SK-N-SH treated with all-trans-retinoic acid at 6 μM for 48 hours (cell line): ENCODE data around the gene D2HGDH.
"Not testable (repeated sequence)": the region's sequence is repeated elsewhere in the genome, so short reads cannot be mapped to it uniquely, and the experiment has no call there.

ENCODE experiments used
- ATAC-seq: fragments of 200-7000 bp; cut with Tn5 transposase; 3 replicates; pipeline ENCODE4 v1.9.1; 2020; ENCODE audit warnings: mild to moderate bottlenecking, moderate library complexity
- ARNTL ChIP-seq: fragments of 450-650 bp; formaldehyde crosslinking; IDR thresholded peaks from 2 replicates; pipeline ENCODE4 v1.5.0; 2020; ENCODE audit warnings: low read depth, mild to moderate bottlenecking, moderate library complexity, borderline replicate concordance
- BACH2 ChIP-seq: fragments of 250-450 bp; sonication (Bioruptor Pico); IDR thresholded peaks from 2 replicates; pipeline ENCODE4 v1.9.0; 2021; ENCODE audit warnings: mild to moderate bottlenecking, borderline replicate concordance
- CREB5 ChIP-seq: fragments of 250-450 bp; sonication (Bioruptor Pico); IDR thresholded peaks from 2 replicates; pipeline ENCODE4 v1.5.1; 2020; ENCODE audit warnings: low read depth, mild to moderate bottlenecking, moderate library complexity
- CSRNP3 ChIP-seq: fragments of 250-450 bp; sonication (Bioruptor Pico); IDR thresholded peaks from 2 replicates; pipeline ENCODE4 v1.5.1; 2021; ENCODE audit warnings: mild to moderate bottlenecking, moderate library complexity
- ESRRG ChIP-seq: fragments of 250-450 bp; sonication (Bioruptor Pico); IDR thresholded peaks from 2 replicates; pipeline ENCODE4 v1.6.1; 2021; ENCODE audit warnings: mild to moderate bottlenecking
- OSR1 ChIP-seq: fragments of 250-450 bp; sonication (Bioruptor Pico); IDR thresholded peaks from 2 replicates; pipeline ENCODE4 v1.8.0; 2022; ENCODE audit warnings: moderate library complexity, mild to moderate bottlenecking, inconsistent platforms
- PATZ1 ChIP-seq: fragments of 250-450 bp; sonication (Bioruptor Pico); IDR thresholded peaks from 2 replicates; pipeline ENCODE4 v1.8.0; 2020; ENCODE audit warnings: mild to moderate bottlenecking, moderate library complexity, borderline replicate concordance
- PPARA ChIP-seq: fragments of 250-450 bp; sonication (Bioruptor Pico); IDR thresholded peaks from 2 replicates; pipeline ENCODE4 v1.5.0; 2020; ENCODE audit warnings: mild to moderate bottlenecking, borderline replicate concordance
- RARB ChIP-seq: fragments of 250-450 bp; sonication (Bioruptor Pico); IDR thresholded peaks from 2 replicates; pipeline ENCODE4 v1.8.0; 2021; ENCODE audit warnings: mild to moderate bottlenecking, moderate library complexity
- TCF4 ChIP-seq: fragments of 250-450 bp; sonication (Bioruptor Pico); IDR thresholded peaks from 2 replicates; pipeline ENCODE4 v1.8.0; 2021; ENCODE audit warnings: mild to moderate bottlenecking, moderate library complexity, borderline replicate concordance
- TOX ChIP-seq: fragments of 250-450 bp; sonication (Bioruptor Pico); IDR thresholded peaks from 2 replicates; pipeline ENCODE4 v1.8.0; 2021; ENCODE audit warnings: mild to moderate bottlenecking, moderate library complexity, borderline replicate concordance
- TSHZ2 ChIP-seq: fragments of 250-450 bp; sonication (Bioruptor Pico); IDR thresholded peaks from 2 replicates; pipeline ENCODE4 v1.5.0; 2020; ENCODE audit warnings: mild to moderate bottlenecking, moderate library complexity
- ZC3H10 ChIP-seq: fragments of 250-450 bp; sonication (Bioruptor Pico); IDR thresholded peaks from 2 replicates; pipeline ENCODE4 v1.5.1; 2021; ENCODE audit warnings: mild to moderate bottlenecking, moderate library complexity
- ZNF565 ChIP-seq: fragments of 450-650 bp; formaldehyde crosslinking; conservative IDR thresholded peaks from 2 replicates; pipeline ENCODE4 v1.5.0; 2020; ENCODE audit warnings: low read depth, mild to moderate bottlenecking, moderate library complexity
- ZNF70 ChIP-seq: fragments of 450-650 bp; formaldehyde crosslinking; IDR thresholded peaks from 2 replicates; pipeline ENCODE4 v1.5.0; 2020; ENCODE audit warnings: mild to moderate bottlenecking, moderate library complexity

The D2HGDH gene

GRCh38 chr2:241799522-241800197 is 65.2 kb downstream of the D2HGDH start (continued):
- TF ChIP-seq TSHZ2 (no peak), ZNF565 (no peak), CSRNP3 (CRISPR knock-in tag) (no peak)
- TF ChIP-seq, all 23 proteins: peak for 0

GRCh38 chr2:241800198-241800903 is 65.9 kb downstream of the D2HGDH start:
- not testable (repeated sequence) for ATAC-seq

GRCh38 chr2:241801611-241802420 is 67.4 kb downstream of the D2HGDH start:
- ATAC-seq, result no peak
- TF ChIP-seq BACH2 (CRISPR knock-in tag), result no peak
- TF ChIP-seq CREB5 (CRISPR knock-in tag), result no peak
- TF ChIP-seq TOX, result no peak
- no peak for TF ChIP-seq TCF4 (CRISPR knock-in tag)
- no peak for TF ChIP-seq CSRNP3 (CRISPR knock-in tag)
- TF ChIP-seq OSR1 (CRISPR knock-in tag), result no peak
- TF ChIP-seq RARB (CRISPR knock-in tag), result no peak
- no peak for TF ChIP-seq ESRRG (CRISPR knock-in tag)
- no peak for TF ChIP-seq ZC3H10
- no peak for TF ChIP-seq ZNF70 (CRISPR knock-in tag)

- no peak for ATAC-seq
- TF ChIP-seq ZNF70 (CRISPR knock-in tag), result no peak
- TF ChIP-seq, all 23 proteins: peak for 0
These were observed 68.2 kb downstream of the D2HGDH start for GRCh38 chr2:241802421-241803318.

- peak; percentile 64 for ATAC-seq
- TF ChIP-seq BACH2 (CRISPR knock-in tag) (no peak), PPARA (CRISPR knock-in tag) (no peak), PATZ1 (CRISPR knock-in tag) (no peak), ESRRG (CRISPR knock-in tag) (no peak), TSHZ2 (no peak), ARNTL (CRISPR knock-in tag) (no peak)
These were observed 69.2 kb downstream of the D2HGDH start for GRCh38 chr2:241803387-241804325.
